Psoas muscle (tissue), 8 donors: ENCODE results near the gene NOXO1. TPM values are rescaled to one million over a fixed set of nuclear protein-coding genes. Genes with fewer than 3 reads are reported as not detected.

Source experiments
- ATAC-seq, 4 donors: fragments of 200-7000 bp; cut with Tn5 transposase; one replicate each; pipeline ENCODE4 v1.9.1; 2020; ENCODE audit warnings: moderate library complexity in 3 of 4, mild to moderate bottlenecking in 2 of 4
- DNase-seq, 2 donors: peaks; one replicate each; pipeline ENCODE4 v3.0.0-alpha.2; 2020
- H3K27ac ChIP-seq: fragments of 200-600 bp; one replicate; pipeline ENCODE4 v1.8.0; 2022
- H3K27me3 ChIP-seq, 3 donors: fragments of 200-600 bp in 1 of 3; one replicate each; pipeline versions ENCODE4 v1.6.1 to v1.8.0; 2013 to 2022; ENCODE audit warnings: low read length in 2 of 3, mild to moderate bottlenecking in 2 of 3, moderate library complexity in 1 of 3; ENCODE audit not compliant: insufficient read depth in 3 of 3
- H3K36me3 ChIP-seq, 2 donors: fragments of 200-600 bp in 1 of 2; one replicate each; pipeline versions ENCODE4 v1.6.1 to v1.8.0; 2013 to 2022; ENCODE audit warnings: low read depth in 1 of 2, mild to moderate bottlenecking in 1 of 2, moderate library complexity in 1 of 2; ENCODE audit not compliant: insufficient read depth in 1 of 2
- H3K4me1 ChIP-seq: fragments of 200-600 bp; one replicate; pipeline ENCODE4 v1.8.0; 2022
- H3K4me3 ChIP-seq: fragments of 200-600 bp; one replicate; pipeline ENCODE4 v1.8.0; 2022; ENCODE audit warnings: mild to moderate bottlenecking
- H3K9me3 ChIP-seq: fragments of 200-600 bp; one replicate; pipeline ENCODE4 v1.8.0; 2022
- CTCF ChIP-seq: fragments of 200-600 bp; IDR thresholded peaks from one replicate; pipeline ENCODE4 v1.8.0; 2022; ENCODE audit warnings: antibody characterized with exemption
- WGBS, 3 donors: extraction: QIAGEN DNeasy Blood & Tissue Kit; methylation state at CpG; one replicate each; pipeline versions ENCODE4 v1.1.6 to v1.1.7; 2013; 5-methylcytosine and 5-hydroxymethylcytosine counted together
- intact Hi-C, 2 donors: fragments of 100-400 bp; cut with DNase I; formaldehyde crosslinking; loops; one replicate each; pipeline versions ENCODE4 v1.11.0 to v1.14.2; 2022
- polyA plus RNA-seq, 3 donors: library from polyadenylated mRNA; stranded (reverse); fragments of 200-250 nt; gene quantifications; one replicate each; pipeline ENCODE4 v1.2.3, GENCODE V29; 2013
- total RNA-seq, 4 donors: library from RNA; stranded (reverse); fragmentation: NEBNext Ultra II Directional in 2 of 4; extraction: Animal tissue kit (Norgen Biotek cat#: 25700) in 2 of 4; gene quantifications; one replicate each; pipeline versions ENCODE4 v1.2.1 to v1.2.4, GENCODE V29; 2021 to 2023
- donor health status: healthy with polysubstance abuse.
- donor health status: DM: no; HTN: no; CAD: no; lungs with moderate emphysema.
- donor health status: Bipolar disorder and iron deficiency.
- donor health status: healthy.
- donor health status: DM: yes; HTN: yes; CAD: no.
- donor health status: DM: no; HTN: no; CAD: no.
- donor health status: DM: no; HTN: no; CAD: no.
- donor health status: DM: yes; HTN: yes; CAD: no.

Gene NOXO1
- total and polyA plus RNA-seq, 7 donors: 0.20 to 0.77 (median 0.33) TPM; not detected in 3

GRCh38 chr16:2008009-2008526 lies 26.8 kb upstream of the NOXO1 start:
- no peak for ATAC-seq
- Histone ChIP-seq H3K4me3 (peak overlapping the region; percentile 98), H3K4me1 (peaks cover 60% of the 10 kb centered on the region), H3K36me3 (peaks cover 0 to 17% of the 10 kb centered on the region in 2 donors), H3K9me3 (no peaks in the 10 kb centered on the region), H3K27me3 (no peaks in the 10 kb centered on the region), H3K27ac (peak overlapping the region; percentile 98)
- no peak for TF ChIP-seq CTCF
- DNase-seq: peak in 1 of 2 donors; percentile 72
- 25 to 35% (median 31%) methylated on average over 15 of the region's 15 CpGs for WGBS, 3 donors
- intact Hi-C loops: no loop called here

GRCh38 chr16:2007081-2007836 lies 26.0 kb upstream of the NOXO1 start:
- peak overlapping the region; percentile 98 for H3K27ac ChIP-seq
- intact Hi-C loops: no loop called here
- peak in 1 of 2 donors; percentile 51 for DNase-seq
- peaks cover 0 to 26% of the 10 kb centered on the region in 2 donors for H3K36me3 ChIP-seq
- H3K4me1 ChIP-seq: peaks cover 60% of the 10 kb centered on the region
- no peak for TF ChIP-seq CTCF
- H3K4me3 ChIP-seq: peak overlapping the region; percentile 98
- no peaks in the 10 kb centered on the region for H3K27me3 ChIP-seq
- ATAC-seq: no peak
- no peaks in the 10 kb centered on the region for H3K9me3 ChIP-seq
- WGBS, 3 donors: 50 to 57% (median 51%) methylated on average over 15 to 16 of the region's 16 CpGs

- peak in 1 of 2 donors; percentile 46 for DNase-seq
- Histone ChIP-seq H3K27ac (no peak overlapping the region), H3K36me3 (peaks cover 0 to 35% of the 10 kb centered on the region in 2 donors), H3K27me3 (no peaks in the 10 kb centered on the region), H3K4me1 (peaks cover 60% of the 10 kb centered on the region), H3K9me3 (no peaks in the 10 kb centered on the region), H3K4me3 (no peak overlapping the region)
- WGBS, 3 donors: 87 to 94% (median 89%) methylated on average over 7 to 8 of the region's 8 CpGs
- no peak for ATAC-seq
- no peak for TF ChIP-seq CTCF
- intact Hi-C loops: no loop called here
Measured at GRCh38 chr16:2006317-2006716, 25.0 kb upstream of the NOXO1 start.

GRCh38 chr16:2005646-2006045 lies 24.4 kb upstream of the NOXO1 start:
- Histone ChIP-seq H3K4me3 (no peak overlapping the region), H3K36me3 (peaks cover 0 to 42% of the 10 kb centered on the region in 2 donors), H3K4me1 (peaks cover 60% of the 10 kb centered on the region), H3K9me3 (no peaks in the 10 kb centered on the region), H3K27me3 (no peaks in the 10 kb centered on the region), H3K27ac (no peak overlapping the region)
- 42 to 57% (median 43%) methylated on average over 20 to 21 of the region's 21 CpGs for WGBS, 3 donors
- DNase-seq (peak in 1 of 2 donors; percentile 75), ATAC-seq (no peak)
- TF ChIP-seq CTCF: peak; percentile 9
- intact Hi-C loops: no loop called here
